GM18499 (cell line): ENCODE results near the gene IGSF23.
"Not testable (repeated sequence)": the region's sequence is repeated elsewhere in the genome, so short reads cannot be mapped to it uniquely, and the experiment has no call there.

Experiments used
- ATAC-seq: cut with Tn5 transposase; IDR thresholded peaks from one replicate; pipeline ENCODE4 v1.9.1; 2021; ENCODE audit warnings: moderate number of reproducible peaks; ENCODE audit not compliant: insufficient read depth, unreplicated experiment

IGSF23 gene

GRCh38 chr19:44585371-44586133, 27.8 kb upstream of the IGSF23 start:
- no peak for ATAC-seq

- ATAC-seq, result no peak
Measured at GRCh38 chr19:44587963-44588770, 25.2 kb upstream of the IGSF23 start.

- no peak for ATAC-seq
Measured at GRCh38 chr19:44588771-44589112, 24.6 kb upstream of the IGSF23 start.

GRCh38 chr19:44590245-44591059, 22.9 kb upstream of the IGSF23 start:
- no peak for ATAC-seq

- ATAC-seq, result not testable (repeated sequence)
Measured at GRCh38 chr19:44591340-44591993, 21.9 kb upstream of the IGSF23 start.

- ATAC-seq, result no peak
Measured at GRCh38 chr19:44592451-44592890, 20.9 kb upstream of the IGSF23 start.

- ATAC-seq, result no peak
Measured at GRCh38 chr19:44593294-44593693, 20.1 kb upstream of the IGSF23 start.

GRCh38 chr19:44593866-44594266, 19.5 kb upstream of the IGSF23 start:
- ATAC-seq, result not testable (repeated sequence)

- ATAC-seq, result no peak
Measured at GRCh38 chr19:44596428-44597130, 16.8 kb upstream of the IGSF23 start.

GRCh38 chr19:44597131-44597491, 16.3 kb upstream of the IGSF23 start:
- ATAC-seq, result no peak

- no peak for ATAC-seq
Measured at GRCh38 chr19:44598355-44598754, 15.0 kb upstream of the IGSF23 start.

- ATAC-seq, result no peak
Measured at GRCh38 chr19:44598880-44599279, 14.5 kb upstream of the IGSF23 start.

- no peak for ATAC-seq
Measured at GRCh38 chr19:44600466-44600865, 12.9 kb upstream of the IGSF23 start.

- no peak for ATAC-seq
Measured at GRCh38 chr19:44602081-44602480, 11.3 kb upstream of the IGSF23 start.

- ATAC-seq, result no peak
Measured at GRCh38 chr19:44603201-44603945, 10.0 kb upstream of the IGSF23 start.

GRCh38 chr19:44604241-44604640, 9.1 kb upstream of the IGSF23 start:
- no peak for ATAC-seq

GRCh38 chr19:44605547-44605946, 7.8 kb upstream of the IGSF23 start:
- ATAC-seq, result no peak

GRCh38 chr19:44607049-44607448, 6.3 kb upstream of the IGSF23 start:
- ATAC-seq, result no peak

GRCh38 chr19:44607917-44608316, 5.4 kb upstream of the IGSF23 start:
- ATAC-seq, result no peak
